SK-N-SH treated with all-trans-retinoic acid at 6 μM for 48 hours (cell line): ENCODE measurements around the gene UST.

ENCODE experiments used
- ATAC-seq: fragments of 200-7000 bp; cut with Tn5 transposase; 3 replicates; pipeline ENCODE4 v1.9.1; 2020; ENCODE audit warnings: mild to moderate bottlenecking, moderate library complexity
- ARNTL ChIP-seq: fragments of 450-650 bp; formaldehyde crosslinking; IDR thresholded peaks from 2 replicates; pipeline ENCODE4 v1.5.0; 2020; ENCODE audit warnings: low read depth, mild to moderate bottlenecking, moderate library complexity, borderline replicate concordance
- CSDC2 ChIP-seq: fragments of 250-450 bp; sonication (Bioruptor Pico); IDR thresholded peaks from 2 replicates; pipeline ENCODE4 v1.5.0; 2020; ENCODE audit warnings: mild to moderate bottlenecking, moderate library complexity
- ESRRG ChIP-seq: fragments of 250-450 bp; sonication (Bioruptor Pico); IDR thresholded peaks from 2 replicates; pipeline ENCODE4 v1.6.1; 2021; ENCODE audit warnings: mild to moderate bottlenecking
- GLIS3 ChIP-seq: fragments of 250-450 bp; sonication (Bioruptor Pico); IDR thresholded peaks from 2 replicates; pipeline ENCODE4 v1.5.0; 2020; ENCODE audit warnings: mild to moderate bottlenecking, moderate library complexity
- ISL1 ChIP-seq: fragments of 250-450 bp; sonication (Bioruptor Pico); IDR thresholded peaks from 2 replicates; pipeline ENCODE4 v2.1.2; 2022; ENCODE audit warnings: mild to moderate bottlenecking, moderate library complexity
- OSR1 ChIP-seq: fragments of 250-450 bp; sonication (Bioruptor Pico); IDR thresholded peaks from 2 replicates; pipeline ENCODE4 v1.8.0; 2022; ENCODE audit warnings: moderate library complexity, mild to moderate bottlenecking, inconsistent platforms
- RARB ChIP-seq: fragments of 250-450 bp; sonication (Bioruptor Pico); IDR thresholded peaks from 2 replicates; pipeline ENCODE4 v1.8.0; 2021; ENCODE audit warnings: mild to moderate bottlenecking, moderate library complexity
- SNAI2 ChIP-seq: fragments of 250-450 bp; sonication (Bioruptor Pico); IDR thresholded peaks from 2 replicates; pipeline ENCODE4 v1.5.0; 2020; ENCODE audit warnings: mild to moderate bottlenecking, moderate library complexity
- TOX ChIP-seq: fragments of 250-450 bp; sonication (Bioruptor Pico); IDR thresholded peaks from 2 replicates; pipeline ENCODE4 v1.8.0; 2021; ENCODE audit warnings: mild to moderate bottlenecking, moderate library complexity, borderline replicate concordance
- ZC3H10 ChIP-seq: fragments of 250-450 bp; sonication (Bioruptor Pico); IDR thresholded peaks from 2 replicates; pipeline ENCODE4 v1.5.1; 2021; ENCODE audit warnings: mild to moderate bottlenecking, moderate library complexity
- ZFP30 ChIP-seq: fragments of 450-650 bp; formaldehyde crosslinking; IDR thresholded peaks from 2 replicates; pipeline ENCODE4 v1.5.0; 2022; ENCODE audit warnings: mild to moderate bottlenecking, moderate library complexity
- ZNF70 ChIP-seq: fragments of 450-650 bp; formaldehyde crosslinking; IDR thresholded peaks from 2 replicates; pipeline ENCODE4 v1.5.0; 2020; ENCODE audit warnings: mild to moderate bottlenecking, moderate library complexity
- ZNF8 ChIP-seq: fragments of 450-650 bp; formaldehyde crosslinking; IDR thresholded peaks from 2 replicates; pipeline ENCODE4 v1.5.0; 2020; ENCODE audit warnings: mild to moderate bottlenecking, moderate library complexity
- TF ChIP-seq, protein P1 (sequence below): fragments of 250-450 bp; sonication (Bioruptor Pico); IDR thresholded peaks from 2 replicates; pipeline ENCODE4 v1.5.0; 2020; ENCODE audit warnings: mild to moderate bottlenecking, moderate library complexity
- TF ChIP-seq, protein P2 (sequence below): fragments of 250-450 bp; sonication (Bioruptor Pico); IDR thresholded peaks from 2 replicates; pipeline ENCODE4 v1.8.0; 2020; ENCODE audit warnings: mild to moderate bottlenecking, moderate library complexity, borderline replicate concordance
- TF ChIP-seq, protein P3 (sequence below): fragments of 250-450 bp; sonication (Bioruptor Pico); IDR thresholded peaks from 2 replicates; pipeline ENCODE4 v1.8.0; 2021; ENCODE audit warnings: low read depth, mild to moderate bottlenecking, moderate library complexity, borderline replicate concordance

The UST gene

DNA sequence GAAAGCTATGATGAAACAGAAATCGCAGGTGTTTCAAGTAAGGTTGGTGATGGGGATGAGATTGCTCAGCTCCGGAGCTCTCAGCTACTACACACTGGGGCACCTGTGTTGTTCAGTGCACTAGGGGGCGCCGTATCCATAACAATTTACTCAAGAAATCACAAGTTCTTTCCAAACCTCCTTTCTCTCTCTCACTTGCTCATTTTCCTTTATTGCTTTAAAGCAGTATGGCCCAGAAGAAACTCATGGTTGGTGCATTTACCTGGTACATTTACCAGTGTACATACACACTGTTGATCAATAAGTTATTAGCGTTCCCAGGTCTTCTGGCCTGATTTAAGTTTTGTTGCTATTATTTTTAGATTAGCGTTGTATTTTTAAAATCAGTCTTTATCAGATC, 335.5 kb downstream of the UST start:
- ATAC-seq, result peak; percentile 84
- TF ChIP-seq GLIS3 (CRISPR knock-in tag), result no peak
- TF ChIP-seq ZC3H10 (CRISPR knock-in tag), result no peak
- TF ChIP-seq ZNF70 (CRISPR knock-in tag), result no peak
- TF ChIP-seq, protein P1, sequence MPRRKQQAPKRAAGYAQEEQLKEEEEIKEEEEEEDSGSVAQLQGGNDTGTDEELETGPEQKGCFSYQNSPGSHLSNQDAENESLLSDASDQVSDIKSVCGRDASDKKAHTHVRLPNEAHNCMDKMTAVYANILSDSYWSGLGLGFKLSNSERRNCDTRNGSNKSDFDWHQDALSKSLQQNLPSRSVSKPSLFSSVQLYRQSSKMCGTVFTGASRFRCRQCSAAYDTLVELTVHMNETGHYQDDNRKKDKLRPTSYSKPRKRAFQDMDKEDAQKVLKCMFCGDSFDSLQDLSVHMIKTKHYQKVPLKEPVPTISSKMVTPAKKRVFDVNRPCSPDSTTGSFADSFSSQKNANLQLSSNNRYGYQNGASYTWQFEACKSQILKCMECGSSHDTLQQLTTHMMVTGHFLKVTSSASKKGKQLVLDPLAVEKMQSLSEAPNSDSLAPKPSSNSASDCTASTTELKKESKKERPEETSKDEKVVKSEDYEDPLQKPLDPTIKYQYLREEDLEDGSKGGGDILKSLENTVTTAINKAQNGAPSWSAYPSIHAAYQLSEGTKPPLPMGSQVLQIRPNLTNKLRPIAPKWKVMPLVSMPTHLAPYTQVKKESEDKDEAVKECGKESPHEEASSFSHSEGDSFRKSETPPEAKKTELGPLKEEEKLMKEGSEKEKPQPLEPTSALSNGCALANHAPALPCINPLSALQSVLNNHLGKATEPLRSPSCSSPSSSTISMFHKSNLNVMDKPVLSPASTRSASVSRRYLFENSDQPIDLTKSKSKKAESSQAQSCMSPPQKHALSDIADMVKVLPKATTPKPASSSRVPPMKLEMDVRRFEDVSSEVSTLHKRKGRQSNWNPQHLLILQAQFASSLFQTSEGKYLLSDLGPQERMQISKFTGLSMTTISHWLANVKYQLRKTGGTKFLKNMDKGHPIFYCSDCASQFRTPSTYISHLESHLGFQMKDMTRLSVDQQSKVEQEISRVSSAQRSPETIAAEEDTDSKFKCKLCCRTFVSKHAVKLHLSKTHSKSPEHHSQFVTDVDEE (CRISPR knock-in tag), result no peak
- TF ChIP-seq CSDC2 (CRISPR knock-in tag), result no peak
- no peak for TF ChIP-seq ARNTL
- TF ChIP-seq RARB (CRISPR knock-in tag), result no peak
- no peak for TF ChIP-seq ZNF8
- TF ChIP-seq, protein P2, sequence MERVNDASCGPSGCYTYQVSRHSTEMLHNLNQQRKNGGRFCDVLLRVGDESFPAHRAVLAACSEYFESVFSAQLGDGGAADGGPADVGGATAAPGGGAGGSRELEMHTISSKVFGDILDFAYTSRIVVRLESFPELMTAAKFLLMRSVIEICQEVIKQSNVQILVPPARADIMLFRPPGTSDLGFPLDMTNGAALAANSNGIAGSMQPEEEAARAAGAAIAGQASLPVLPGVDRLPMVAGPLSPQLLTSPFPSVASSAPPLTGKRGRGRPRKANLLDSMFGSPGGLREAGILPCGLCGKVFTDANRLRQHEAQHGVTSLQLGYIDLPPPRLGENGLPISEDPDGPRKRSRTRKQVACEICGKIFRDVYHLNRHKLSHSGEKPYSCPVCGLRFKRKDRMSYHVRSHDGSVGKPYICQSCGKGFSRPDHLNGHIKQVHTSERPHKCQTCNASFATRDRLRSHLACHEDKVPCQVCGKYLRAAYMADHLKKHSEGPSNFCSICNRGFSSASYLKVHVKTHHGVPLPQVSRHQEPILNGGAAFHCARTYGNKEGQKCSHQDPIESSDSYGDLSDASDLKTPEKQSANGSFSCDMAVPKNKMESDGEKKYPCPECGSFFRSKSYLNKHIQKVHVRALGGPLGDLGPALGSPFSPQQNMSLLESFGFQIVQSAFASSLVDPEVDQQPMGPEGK, result no peak
- TF ChIP-seq ESRRG, result no peak
- no peak for TF ChIP-seq ISL1 (CRISPR knock-in tag)
- no peak for TF ChIP-seq SNAI2 (CRISPR knock-in tag)
- TF ChIP-seq, protein P3, sequence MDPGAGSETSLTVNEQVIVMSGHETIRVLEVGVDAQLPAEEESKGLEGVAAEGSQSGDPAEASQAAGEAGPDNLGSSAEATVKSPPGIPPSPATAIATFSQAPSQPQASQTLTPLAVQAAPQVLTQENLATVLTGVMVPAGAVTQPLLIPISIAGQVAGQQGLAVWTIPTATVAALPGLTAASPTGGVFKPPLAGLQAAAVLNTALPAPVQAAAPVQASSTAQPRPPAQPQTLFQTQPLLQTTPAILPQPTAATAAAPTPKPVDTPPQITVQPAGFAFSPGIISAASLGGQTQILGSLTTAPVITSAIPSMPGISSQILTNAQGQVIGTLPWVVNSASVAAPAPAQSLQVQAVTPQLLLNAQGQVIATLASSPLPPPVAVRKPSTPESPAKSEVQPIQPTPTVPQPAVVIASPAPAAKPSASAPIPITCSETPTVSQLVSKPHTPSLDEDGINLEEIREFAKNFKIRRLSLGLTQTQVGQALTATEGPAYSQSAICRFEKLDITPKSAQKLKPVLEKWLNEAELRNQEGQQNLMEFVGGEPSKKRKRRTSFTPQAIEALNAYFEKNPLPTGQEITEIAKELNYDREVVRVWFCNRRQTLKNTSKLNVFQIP, result no peak
- TF ChIP-seq, all 23 proteins: peak for 0

DNA sequence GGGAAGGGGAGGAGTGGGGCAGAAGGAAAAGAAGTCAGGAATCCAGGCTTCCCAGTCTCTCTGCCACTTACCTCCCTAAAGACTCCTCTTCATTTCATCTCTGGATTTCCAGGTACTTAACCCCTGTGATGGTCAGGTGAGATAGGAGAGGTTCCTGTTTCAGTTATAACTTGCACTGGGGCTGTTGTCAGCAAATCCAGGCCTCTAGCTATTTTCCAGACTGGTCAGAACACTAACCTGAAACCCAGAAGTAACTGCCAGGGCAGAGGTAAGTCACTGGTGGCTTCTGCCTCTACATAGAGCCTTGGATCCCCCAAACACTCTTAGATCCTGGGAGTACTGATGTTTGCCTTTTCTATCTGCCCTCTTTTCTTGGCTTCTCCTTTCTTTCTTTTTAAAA, 337.2 kb downstream of the UST start:
- no peak for ATAC-seq
- TF ChIP-seq ARNTL, result no peak
- TF ChIP-seq OSR1 (CRISPR knock-in tag), result no peak
- TF ChIP-seq RARB (CRISPR knock-in tag), result no peak
- TF ChIP-seq ZC3H10 (CRISPR knock-in tag), result no peak
- no peak for TF ChIP-seq ESRRG
- TF ChIP-seq, protein P3, result no peak
- TF ChIP-seq ZFP30, result no peak
- TF ChIP-seq, protein P1 (CRISPR knock-in tag), result no peak
- TF ChIP-seq ZNF8, result no peak
- TF ChIP-seq, protein P2, result no peak
- TF ChIP-seq SNAI2 (CRISPR knock-in tag), result no peak
- TF ChIP-seq ISL1 (CRISPR knock-in tag), result no peak
- no peak for TF ChIP-seq TOX (CRISPR knock-in tag)
